Vagina (tissue), 2 donors: ENCODE measurements around the gene RALA.

ENCODE experiments used
- POLR2A ChIP-seq, 2 donors: fragments of 450-650 bp; IDR thresholded peaks; one replicate each; pipeline ENCODE4 v1.6.1; 2017; ENCODE audit warnings: antibody characterized with exemption in 2 of 2, mild to moderate bottlenecking in 2 of 2, moderate library complexity in 2 of 2
- POLR2AphosphoS5 ChIP-seq, 2 donors: sonication (generic); formaldehyde crosslinking; IDR thresholded peaks; one replicate each; pipeline ENCODE4 v1.9.0; 2017; ENCODE audit warnings: antibody characterized with exemption in 2 of 2, mild to moderate bottlenecking in 2 of 2, low read depth in 1 of 2; ENCODE audit not compliant: insufficient read depth in 1 of 2
- TF ChIP-seq, protein P1 (sequence below), 3 experiments: fragments of 450-650 bp in 2 of 3; fragments of 200-600 bp in 1 of 3; sonication (generic) in 1 of 3; IDR thresholded peaks; one replicate each; pipeline ENCODE4 v1.5.1; 2017 to 2019; ENCODE audit warnings: antibody characterized with exemption in 3 of 3, mild to moderate bottlenecking in 2 of 3, moderate library complexity in 2 of 3

DNA sequence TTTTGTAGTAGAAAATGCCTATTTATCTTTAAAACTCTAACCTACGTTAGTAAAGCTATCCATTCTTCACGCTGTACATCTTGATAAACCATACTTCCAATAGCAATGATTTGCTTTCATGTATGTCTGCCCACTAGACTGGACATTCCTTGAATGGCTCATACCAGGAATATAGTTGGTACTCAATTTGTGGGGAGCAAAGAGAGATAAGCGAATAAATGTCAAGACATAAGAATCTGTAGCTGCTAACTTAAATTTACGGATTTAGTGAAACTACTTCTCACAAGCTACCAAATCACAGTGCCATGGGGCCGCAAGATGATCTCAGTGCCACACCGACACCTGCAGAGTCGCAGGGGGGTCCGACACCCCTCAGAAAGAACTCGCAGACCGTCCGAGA is 763 bp upstream of the RALA start:
- TF ChIP-seq POLR2A (IDR thresholded peaks at IDR 0.05) (no peak), POLR2AphosphoS5 (IDR thresholded peaks at IDR 0.05; ENCODE audit: insufficient read depth in 1 of 2, low read depth in 1 of 2) (no peak)
- TF ChIP-seq, protein P1, sequence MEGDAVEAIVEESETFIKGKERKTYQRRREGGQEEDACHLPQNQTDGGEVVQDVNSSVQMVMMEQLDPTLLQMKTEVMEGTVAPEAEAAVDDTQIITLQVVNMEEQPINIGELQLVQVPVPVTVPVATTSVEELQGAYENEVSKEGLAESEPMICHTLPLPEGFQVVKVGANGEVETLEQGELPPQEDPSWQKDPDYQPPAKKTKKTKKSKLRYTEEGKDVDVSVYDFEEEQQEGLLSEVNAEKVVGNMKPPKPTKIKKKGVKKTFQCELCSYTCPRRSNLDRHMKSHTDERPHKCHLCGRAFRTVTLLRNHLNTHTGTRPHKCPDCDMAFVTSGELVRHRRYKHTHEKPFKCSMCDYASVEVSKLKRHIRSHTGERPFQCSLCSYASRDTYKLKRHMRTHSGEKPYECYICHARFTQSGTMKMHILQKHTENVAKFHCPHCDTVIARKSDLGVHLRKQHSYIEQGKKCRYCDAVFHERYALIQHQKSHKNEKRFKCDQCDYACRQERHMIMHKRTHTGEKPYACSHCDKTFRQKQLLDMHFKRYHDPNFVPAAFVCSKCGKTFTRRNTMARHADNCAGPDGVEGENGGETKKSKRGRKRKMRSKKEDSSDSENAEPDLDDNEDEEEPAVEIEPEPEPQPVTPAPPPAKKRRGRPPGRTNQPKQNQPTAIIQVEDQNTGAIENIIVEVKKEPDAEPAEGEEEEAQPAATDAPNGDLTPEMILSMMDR (IDR thresholded peaks at IDR 0.05) = no peak
